Activated CD8-positive, alpha-beta memory T cell treated with anti-CD3 and anti-CD28 coated beads, Interleukin-2, amount 10 ng/mL, durations not matched to agents 7 days and 5 days (primary cell): ENCODE measurements around the gene PCNX4. TPM values are rescaled to one million over a fixed set of nuclear protein-coding genes. Genes with fewer than 3 reads are reported as not detected.

ENCODE experiments used
- ATAC-seq: fragments of 150-1000 bp; cut with Tn5 transposase; one replicate; pipeline ENCODE4 v1.10.0; 2021; ENCODE audit warnings: moderate library complexity
- CTCF ChIA-PET: fragments of 350-600 bp; sonication (Branson Sonifier 250); formaldehyde crosslinking; loops from one replicate; lab custom pipeline; 2021; ENCODE audit warnings: antibody characterized with exemption; lab: Charles Lee
- DNase-seq: peaks from one replicate; pipeline ENCODE4 v3.0.0-alpha.2; 2020
- H3K27ac Mint-ChIP-seq: one replicate; pipeline ENCODE4 v1.8.0; 2021; ENCODE audit warnings: mild to moderate bottlenecking, mixed read lengths
- H3K27me3 Mint-ChIP-seq: one replicate; pipeline ENCODE4 v1.8.0; 2021; ENCODE audit warnings: mixed read lengths
- H3K36me3 Mint-ChIP-seq: one replicate; pipeline ENCODE4 v1.8.0; 2021; ENCODE audit warnings: mild to moderate bottlenecking, mixed read lengths
- H3K4me1 Mint-ChIP-seq: one replicate; pipeline ENCODE4 v1.8.0; 2021; ENCODE audit warnings: mixed read lengths
- H3K4me3 Mint-ChIP-seq: one replicate; pipeline ENCODE4 v1.8.0; 2021; ENCODE audit warnings: mild to moderate bottlenecking, moderate library complexity, mixed read lengths
- H3K9me3 Mint-ChIP-seq: one replicate; pipeline ENCODE4 v1.8.0; 2022; ENCODE audit warnings: low read depth, mixed read lengths
- total RNA-seq, 2 experiments: library from RNA; stranded (reverse); gene quantifications; one replicate each; pipeline ENCODE4 v1.2.3, GENCODE V29; 2021

Gene PCNX4
- total RNA-seq, 2 experiments from 2014 or later: 35.6 to 39.1 TPM

DNA sequence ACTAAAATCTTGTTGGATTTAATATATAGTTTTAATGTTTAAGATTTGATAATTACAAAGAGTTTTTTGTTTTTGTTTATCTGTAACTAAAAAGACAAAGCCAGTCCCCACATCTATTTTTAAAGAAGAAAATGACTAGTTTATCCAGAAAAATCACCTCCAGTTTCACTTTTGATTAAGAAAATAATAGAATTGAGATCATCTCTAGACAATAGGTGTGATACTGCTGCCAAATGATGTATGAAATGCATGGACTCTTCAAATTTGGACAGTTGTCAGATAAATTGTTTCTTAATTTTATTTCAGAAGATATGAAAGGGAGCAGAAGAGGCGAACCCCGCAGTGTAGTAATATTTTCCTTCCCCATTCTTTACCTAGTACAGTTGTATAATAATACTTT is 20.0 kb downstream of the PCNX4 start:
- Mint-ChIP-seq H3K36me3 (peaks cover 48% of the 10 kb centered on the region), H3K9me3 (no peaks in the 10 kb centered on the region), H3K27ac (no peak overlapping the region), H3K4me1 (peaks cover 7% of the 10 kb centered on the region), H3K27me3 (no peaks in the 10 kb centered on the region), H3K4me3 (no peak overlapping the region)
- CTCF ChIA-PET: no interaction called here
- DNase-seq: no peak
- no peak for ATAC-seq

DNA sequence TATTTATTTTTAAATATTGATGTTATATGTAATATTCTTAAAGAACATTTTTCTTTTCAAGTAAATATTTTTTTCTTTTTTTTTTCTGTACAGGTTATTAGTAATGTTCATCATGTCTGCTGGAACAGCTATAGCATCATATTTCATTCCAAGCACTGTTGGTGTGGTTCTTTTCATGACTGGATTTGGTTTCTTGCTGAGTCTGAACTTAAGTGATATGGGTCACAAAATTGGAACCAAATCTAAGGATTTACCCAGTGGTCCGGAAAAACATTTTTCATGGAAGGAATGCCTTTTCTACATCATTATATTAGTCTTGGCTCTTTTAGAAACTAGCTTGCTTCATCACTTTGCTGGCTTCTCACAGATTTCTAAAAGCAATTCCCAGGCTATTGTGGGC is 23.2 kb downstream of the PCNX4 start:
- peaks cover 43% of the 10 kb centered on the region for H3K36me3 Mint-ChIP-seq
- peaks cover 7% of the 10 kb centered on the region for H3K4me1 Mint-ChIP-seq
- H3K27ac Mint-ChIP-seq: no peak overlapping the region
- no peak for DNase-seq
- H3K27me3 Mint-ChIP-seq: no peaks in the 10 kb centered on the region
- no peak for ATAC-seq
- H3K9me3 Mint-ChIP-seq: no peaks in the 10 kb centered on the region
- H3K4me3 Mint-ChIP-seq: no peak overlapping the region
- CTCF ChIA-PET: interaction anchor here (1.1 kb wide), 1 partner anchor 50 kb away, joined by 4 read pairs; the partner anchor contains the start of gene DHRS7

DNA sequence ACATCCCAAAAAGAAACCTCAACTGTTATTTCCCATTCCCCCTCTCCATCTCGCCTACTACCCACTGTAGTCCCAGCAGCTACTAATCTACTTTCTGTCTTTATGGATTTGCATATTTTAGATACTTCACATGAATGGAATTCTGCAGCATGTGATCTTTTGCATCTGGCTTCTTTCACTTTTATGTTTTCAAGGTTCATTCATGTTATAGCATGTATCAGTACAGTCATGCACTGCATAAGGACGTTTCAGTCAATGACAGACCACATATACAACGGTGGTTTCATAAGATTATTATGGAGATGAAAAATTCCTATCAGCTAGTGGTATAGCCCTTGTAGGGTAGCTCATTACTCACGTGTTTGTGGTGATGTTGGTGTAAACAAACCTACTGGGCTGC is 24.5 kb downstream of the PCNX4 start:
- H3K4me3 Mint-ChIP-seq: no peak overlapping the region
- no peak overlapping the region for H3K27ac Mint-ChIP-seq
- CTCF ChIA-PET: interaction anchor here (1.0 kb wide), 1 partner anchor 49 kb away, joined by 3 read pairs; the partner anchor contains the start of gene DHRS7
- H3K9me3 Mint-ChIP-seq: no peaks in the 10 kb centered on the region
- DNase-seq (no peak), ATAC-seq (no peak)
- no peaks in the 10 kb centered on the region for H3K27me3 Mint-ChIP-seq
- H3K36me3 Mint-ChIP-seq: peaks cover 39% of the 10 kb centered on the region
- H3K4me1 Mint-ChIP-seq: peaks cover 7% of the 10 kb centered on the region

DNA sequence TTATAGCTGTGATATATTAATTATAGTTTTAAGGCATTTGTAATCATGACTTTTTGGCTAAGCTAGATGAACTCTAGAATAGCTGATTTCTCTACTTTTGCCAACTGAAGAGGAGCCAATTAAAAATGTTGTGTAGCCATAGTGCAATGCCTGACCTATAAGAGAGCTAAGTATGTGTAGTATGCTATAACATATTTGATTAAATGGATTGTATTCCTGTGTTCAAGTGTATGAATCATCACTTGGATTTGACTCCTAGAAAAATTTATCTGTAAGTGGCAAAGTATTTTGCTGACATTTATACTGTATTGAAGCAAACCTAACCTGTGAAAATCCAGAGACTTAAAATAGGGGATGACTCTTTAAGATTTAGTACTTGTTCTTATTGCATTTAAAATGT is 34.2 kb downstream of the PCNX4 start:
- CTCF ChIA-PET: interaction anchor here (0.7 to 1.1 kb wide), 2 partner anchors 24 to 39 kb away, joined by 3 read pairs; partner anchors contain the start of gene DHRS7

DNA sequence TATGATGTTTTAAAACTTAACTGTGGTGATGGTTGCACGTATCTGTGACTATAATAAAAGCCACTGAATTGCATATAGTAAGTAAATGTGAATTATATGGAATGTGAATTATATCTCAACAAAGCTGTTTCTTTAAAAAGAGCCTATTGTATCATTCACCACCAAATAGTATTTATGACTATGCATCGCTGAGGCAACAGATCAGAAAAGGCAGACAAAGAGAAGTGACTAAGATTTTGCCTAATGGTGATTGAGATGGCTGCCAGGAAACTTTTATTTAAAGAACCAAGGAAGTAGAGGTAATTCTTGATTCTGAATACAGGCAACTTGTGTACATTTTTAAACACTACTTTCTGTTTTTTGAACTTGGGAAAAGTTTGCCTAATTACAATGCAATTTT is 41.8 kb downstream of the PCNX4 start:
- peaks cover 35% of the 10 kb centered on the region for H3K36me3 Mint-ChIP-seq
- CTCF ChIA-PET: no interaction called here
- DNase-seq (no peak), ATAC-seq (no peak)
- no peak overlapping the region for H3K4me3 Mint-ChIP-seq
- no peaks in the 10 kb centered on the region for H3K9me3 Mint-ChIP-seq
- H3K4me1 Mint-ChIP-seq: no peaks in the 10 kb centered on the region
- no peaks in the 10 kb centered on the region for H3K27me3 Mint-ChIP-seq
- no peak overlapping the region for H3K27ac Mint-ChIP-seq

More for the DNA sequence above, 34.2 kb downstream of the PCNX4 start:
- Mint-ChIP-seq H3K4me3 (no peak overlapping the region), H3K4me1 (no peaks in the 10 kb centered on the region), H3K36me3 (peaks cover 66% of the 10 kb centered on the region), H3K27me3 (no peaks in the 10 kb centered on the region), H3K27ac (no peak overlapping the region), H3K9me3 (peaks cover 2% of the 10 kb centered on the region)
- no peak for ATAC-seq
- no peak for DNase-seq

DNA sequence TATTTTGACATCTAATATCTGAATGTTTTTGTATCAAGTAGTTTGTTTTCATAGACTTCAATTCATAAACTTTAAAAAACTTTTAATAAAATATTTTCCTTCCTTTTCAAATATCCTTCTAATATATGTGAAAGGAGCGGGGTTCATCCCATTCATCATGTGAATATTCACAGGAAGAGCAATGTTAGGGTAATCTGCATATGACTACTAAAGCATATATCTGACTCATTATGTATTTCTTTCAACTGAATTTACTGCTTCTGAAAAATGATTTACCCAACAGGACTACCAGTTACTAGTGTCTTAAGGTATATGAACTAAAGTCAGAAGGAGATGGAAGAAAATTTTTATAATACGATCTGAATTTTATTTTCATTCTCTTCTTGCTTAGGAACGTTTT is 43.0 kb downstream of the PCNX4 start:
- Mint-ChIP-seq H3K4me1 (no peaks in the 10 kb centered on the region), H3K27me3 (no peaks in the 10 kb centered on the region), H3K9me3 (no peaks in the 10 kb centered on the region), H3K36me3 (peaks cover 33% of the 10 kb centered on the region), H3K4me3 (no peak overlapping the region), H3K27ac (no peak overlapping the region)
- CTCF ChIA-PET: no interaction called here
- DNase-seq (no peak), ATAC-seq (no peak)

DNA sequence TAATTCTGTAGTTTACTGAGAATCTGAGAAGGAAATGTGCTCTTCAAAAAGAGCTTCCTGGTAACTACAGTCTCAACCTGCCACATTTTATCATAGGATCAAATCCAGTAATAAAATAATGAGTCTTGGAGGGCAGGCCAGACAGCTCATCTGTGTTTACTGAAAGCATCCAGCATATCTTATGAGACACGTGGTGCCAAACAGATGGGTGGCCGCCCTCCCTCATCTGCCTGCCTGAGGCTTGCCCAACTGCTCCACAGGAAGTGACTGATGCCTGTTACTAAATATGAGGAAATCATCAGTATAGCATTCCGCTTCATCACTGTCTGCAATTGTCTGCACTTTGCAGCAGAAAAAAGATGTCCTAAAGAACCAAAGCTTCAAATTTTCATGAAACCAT is 60.0 kb downstream of the PCNX4 start:
- Mint-ChIP-seq H3K36me3 (peaks cover 56% of the 10 kb centered on the region), H3K4me3 (no peak overlapping the region), H3K4me1 (peaks cover 34% of the 10 kb centered on the region), H3K27ac (peak overlapping the region; percentile 75), H3K9me3 (no peaks in the 10 kb centered on the region), H3K27me3 (no peaks in the 10 kb centered on the region)
- CTCF ChIA-PET: interaction anchor here (0.7 to 2.5 kb wide), 3 partner anchors 13 to 185 kb away, joined by 3 to 12 read pairs (median 3); partner anchors contain the start of gene DHRS7
- DNase-seq (peak; percentile 83), ATAC-seq (peak; percentile 98)

DNA sequence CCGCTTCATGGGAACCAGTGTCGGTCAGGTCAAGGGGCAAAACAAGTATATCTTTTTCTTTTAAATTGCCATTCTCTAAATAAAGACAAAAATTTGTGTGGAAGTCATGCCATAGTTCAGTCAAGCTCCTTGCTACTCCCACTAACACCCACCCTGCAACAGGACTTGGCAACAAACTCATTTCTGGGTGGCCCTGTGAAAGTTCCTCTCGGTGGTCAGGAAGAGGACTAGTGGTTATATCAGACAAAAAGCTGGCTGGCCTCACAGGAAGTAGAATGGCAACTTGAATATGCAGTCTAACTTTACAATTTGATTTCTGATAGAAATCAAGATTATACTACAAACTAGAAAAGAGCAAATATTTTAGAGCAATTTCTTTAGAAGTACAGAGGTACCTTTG is 62.3 kb downstream of the PCNX4 start:
- ATAC-seq: peak; percentile 35
- no peaks in the 10 kb centered on the region for H3K9me3 Mint-ChIP-seq
- H3K4me1 Mint-ChIP-seq: peaks cover 42% of the 10 kb centered on the region
- no peaks in the 10 kb centered on the region for H3K27me3 Mint-ChIP-seq
- CTCF ChIA-PET: interaction anchor here (0.7 to 2.4 kb wide), 2 partner anchors 11 to 188 kb away, joined by 3 to 10 read pairs; partner anchors contain the start of gene DHRS7
- peaks cover 56% of the 10 kb centered on the region for H3K36me3 Mint-ChIP-seq
- DNase-seq: peak; percentile 57
- H3K4me3 Mint-ChIP-seq: no peak overlapping the region
- H3K27ac Mint-ChIP-seq: peak overlapping the region; percentile 54

DNA sequence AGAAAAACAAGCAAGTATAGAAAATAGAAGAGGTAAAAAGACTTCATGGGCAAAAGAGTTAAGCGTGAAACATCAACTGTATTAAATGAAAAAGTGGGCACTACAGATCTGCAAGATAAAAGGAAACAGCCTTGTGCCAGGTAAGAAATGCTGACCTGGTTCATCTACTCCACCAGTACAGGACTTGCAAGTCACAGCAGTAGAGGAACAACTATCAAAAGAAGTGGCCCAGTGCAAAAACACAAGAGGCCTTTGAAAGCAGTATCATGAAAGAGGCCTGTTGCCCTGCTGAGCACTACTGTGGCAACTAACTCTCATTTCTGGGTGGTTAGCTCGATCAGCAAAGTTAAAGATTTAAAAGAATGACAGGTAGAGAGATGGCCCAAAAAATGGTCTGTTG is 62.9 kb downstream of the PCNX4 start:
- peak overlapping the region; percentile 54 for H3K27ac Mint-ChIP-seq
- H3K4me1 Mint-ChIP-seq: peaks cover 47% of the 10 kb centered on the region
- H3K36me3 Mint-ChIP-seq: peaks cover 54% of the 10 kb centered on the region
- CTCF ChIA-PET: interaction anchor here (0.7 to 2.4 kb wide), 3 partner anchors 10 to 578 kb away, joined by 3 to 10 read pairs (median 3); partner anchors contain the start of genes CCDC175 and DHRS7
- DNase-seq: no peak
- H3K9me3 Mint-ChIP-seq: no peaks in the 10 kb centered on the region
- no peaks in the 10 kb centered on the region for H3K27me3 Mint-ChIP-seq
- no peak overlapping the region for H3K4me3 Mint-ChIP-seq
- no peak for ATAC-seq

DNA sequence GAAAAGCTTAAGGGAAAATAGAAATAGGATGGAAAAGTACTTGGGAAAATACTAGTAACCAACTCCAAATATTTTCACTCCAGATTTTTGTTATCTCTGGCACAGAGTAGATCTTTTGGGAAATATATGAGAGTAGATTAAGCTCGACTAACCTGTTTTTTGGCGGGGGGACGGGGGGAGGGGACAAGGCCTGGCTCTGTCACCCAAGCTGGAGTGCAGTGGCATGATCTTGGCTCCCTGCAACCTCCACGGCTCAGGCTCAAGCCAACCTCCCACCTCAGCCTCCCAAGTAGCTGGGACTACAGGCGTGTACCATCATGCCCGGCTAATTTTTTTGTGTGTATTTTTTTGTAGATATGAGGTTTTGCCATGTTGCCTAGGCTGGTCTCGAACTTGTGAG is 68.7 kb downstream of the PCNX4 start:
- ATAC-seq (no peak), DNase-seq (no peak)
- no peaks in the 10 kb centered on the region for H3K27me3 Mint-ChIP-seq
- CTCF ChIA-PET: interaction anchor here (0.6 to 2.4 kb wide), 3 partner anchors 24 to 94 kb away, joined by 3 to 9 read pairs (median 4); no protein-coding TSS in a partner anchor
- H3K27ac Mint-ChIP-seq: no peak overlapping the region
- H3K4me1 Mint-ChIP-seq: peaks cover 48% of the 10 kb centered on the region
- H3K36me3 Mint-ChIP-seq: peaks cover 39% of the 10 kb centered on the region
- H3K9me3 Mint-ChIP-seq: no peaks in the 10 kb centered on the region
- H3K4me3 Mint-ChIP-seq: no peak overlapping the region

DNA sequence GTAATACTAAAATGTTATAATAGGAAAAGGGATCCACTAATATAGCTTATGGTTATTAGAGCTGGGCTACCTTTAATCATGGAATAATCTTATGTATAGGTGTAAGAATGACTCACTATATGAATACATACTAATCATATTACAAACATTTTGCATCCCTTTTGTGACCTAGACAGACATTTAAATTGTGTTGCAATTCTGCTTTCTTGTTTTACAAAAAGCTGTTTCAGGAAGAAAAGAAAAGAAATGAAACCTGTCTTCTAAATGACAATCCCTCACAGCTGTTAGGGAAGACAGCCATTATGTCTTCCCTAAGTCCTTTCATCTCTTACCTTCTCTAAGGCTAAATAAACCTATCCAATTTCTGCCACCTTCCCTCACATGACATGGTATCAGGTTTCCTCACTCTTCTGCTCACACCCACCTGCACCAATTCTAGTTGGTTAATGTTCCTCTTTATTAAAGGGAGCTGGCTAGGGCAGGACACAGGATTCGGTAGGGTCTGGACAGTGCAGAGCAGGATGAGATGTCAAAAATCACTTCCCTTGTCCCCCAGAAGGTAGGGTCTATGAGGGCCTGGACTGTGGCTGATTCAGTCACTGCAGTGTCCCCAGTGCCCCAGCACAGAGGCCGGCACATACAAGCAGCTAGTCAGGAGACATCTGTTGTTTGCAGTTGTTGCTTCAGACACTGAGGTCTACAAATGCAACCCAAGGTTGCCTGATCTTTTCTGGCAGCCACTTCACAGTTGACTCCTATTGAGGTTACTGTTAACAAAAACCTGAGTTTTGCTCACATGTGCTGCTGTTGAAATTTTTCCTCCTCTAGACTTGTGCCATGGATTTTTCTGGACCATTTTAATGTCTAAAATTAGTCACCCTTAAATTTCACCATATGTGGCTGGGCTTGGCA is 69.7 kb downstream of the PCNX4 start:
- peaks cover 34% of the 10 kb centered on the region for H3K36me3 Mint-ChIP-seq
- H3K27ac Mint-ChIP-seq: peak overlapping the region; percentile 52
- no peak overlapping the region for H3K4me3 Mint-ChIP-seq
- H3K27me3 Mint-ChIP-seq: no peaks in the 10 kb centered on the region
- DNase-seq (no peak), ATAC-seq (no peak)
- no peaks in the 10 kb centered on the region for H3K9me3 Mint-ChIP-seq
- CTCF ChIA-PET: interaction anchor here (0.6 to 1.8 kb wide), 3 partner anchors 22 to 95 kb away, joined by 3 to 7 read pairs (median 4); no protein-coding TSS in a partner anchor
- H3K4me1 Mint-ChIP-seq: peaks cover 58% of the 10 kb centered on the region

DNA sequence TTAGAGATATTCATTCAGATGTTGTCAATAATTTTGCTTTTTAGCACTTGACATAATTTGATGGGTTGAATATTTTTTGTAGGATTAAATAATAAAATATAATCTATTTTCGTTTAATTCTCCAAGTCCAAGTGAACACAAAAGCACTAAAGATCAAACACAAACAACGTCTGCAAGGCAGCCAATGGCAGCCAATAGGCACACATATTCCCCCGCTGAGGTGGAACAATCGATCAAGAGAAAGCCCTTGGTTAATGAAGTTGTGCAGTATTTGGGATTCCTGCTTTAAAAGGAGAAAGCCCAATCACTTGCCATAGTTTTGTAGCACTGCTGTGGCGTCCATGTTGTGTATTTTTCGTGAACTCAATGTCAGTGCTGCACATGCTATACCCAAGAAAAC is 72.0 kb downstream of the PCNX4 start:
- Mint-ChIP-seq H3K27ac (peak overlapping the region; percentile 43), H3K36me3 (peaks cover 25% of the 10 kb centered on the region), H3K4me1 (peaks cover 51% of the 10 kb centered on the region), H3K27me3 (no peaks in the 10 kb centered on the region), H3K4me3 (peak overlapping the region; percentile 91), H3K9me3 (no peaks in the 10 kb centered on the region)
- DNase-seq (no peak), ATAC-seq (no peak)
- CTCF ChIA-PET: interaction anchor here (1.5 to 3.7 kb wide), 5 partner anchors 11 to 113 kb away, joined by 4 to 29 read pairs (median 12); no protein-coding TSS in a partner anchor

DNA sequence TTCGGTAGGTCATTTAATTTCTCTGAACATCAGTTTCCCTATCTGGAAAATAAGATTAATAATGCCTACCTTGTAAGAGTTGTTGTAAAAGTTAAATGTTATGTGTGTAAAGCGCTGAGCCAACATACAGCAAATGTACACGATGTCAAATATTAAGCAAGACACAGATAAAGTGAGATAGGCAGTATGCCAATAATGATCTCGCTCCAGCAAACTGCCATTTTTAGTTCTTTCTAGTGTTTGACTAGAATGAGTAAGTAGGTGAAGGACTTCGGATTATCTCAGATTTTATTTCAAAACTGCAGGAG is 72.6 kb downstream of the PCNX4 start:
- Mint-ChIP-seq H3K27me3 (no peaks in the 10 kb centered on the region), H3K36me3 (peaks cover 25% of the 10 kb centered on the region), H3K9me3 (no peaks in the 10 kb centered on the region), H3K4me1 (peaks cover 46% of the 10 kb centered on the region), H3K27ac (peak overlapping the region; percentile 96), H3K4me3 (peak overlapping the region; percentile 91)
- DNase-seq: no peak
- CTCF ChIA-PET: interaction anchor here (0.9 to 3.7 kb wide), 10 partner anchors 12 to 588 kb away, joined by 3 to 39 read pairs (median 10); partner anchors contain the start of genes CCDC175 and PCNX4
- peak; percentile 3 for ATAC-seq
